IPS DF 4.7 (cell line): ENCODE data around the gene TPD52L1.

Experiments used
- DNase-seq: peaks from one replicate; pipeline ENCODE4 v3.0.0-alpha.2; 2013; ENCODE audit warnings: low spot score; ENCODE audit errors: extremely low read depth

TPD52L1 gene

DNA sequence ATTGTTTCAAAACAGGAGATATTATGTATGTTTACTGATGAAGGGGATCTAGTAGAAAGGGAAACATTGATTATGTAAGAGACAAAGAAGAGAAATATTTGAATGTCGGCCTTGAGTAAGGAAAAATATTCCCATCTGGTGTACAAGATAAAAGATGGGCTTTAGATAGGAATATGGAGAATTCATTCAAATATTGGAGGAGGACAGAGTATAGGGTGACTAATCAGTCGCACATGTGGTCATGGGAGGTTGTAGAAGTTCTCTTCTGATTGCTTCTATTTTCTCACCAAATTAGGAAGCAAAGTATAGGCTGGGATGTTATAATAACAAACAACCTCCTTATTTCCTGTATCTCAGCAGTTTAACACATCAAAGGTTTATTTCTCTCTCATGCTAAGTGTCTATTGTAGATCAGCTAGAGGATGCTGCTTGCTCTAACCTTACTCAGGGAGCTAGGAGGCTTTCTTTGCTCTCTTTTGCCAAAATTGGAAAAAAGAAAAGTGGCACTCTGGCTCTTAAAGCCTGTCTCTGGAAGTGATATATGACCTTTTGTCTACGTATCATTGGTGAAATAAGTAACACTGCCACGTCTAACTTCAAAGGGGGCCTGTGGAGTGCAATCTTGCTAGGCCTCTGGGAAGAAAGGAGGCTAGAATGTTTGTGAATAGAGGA is 149.4 kb downstream of the TPD52L1 start:
- DNase-seq, result no peak

DNA sequence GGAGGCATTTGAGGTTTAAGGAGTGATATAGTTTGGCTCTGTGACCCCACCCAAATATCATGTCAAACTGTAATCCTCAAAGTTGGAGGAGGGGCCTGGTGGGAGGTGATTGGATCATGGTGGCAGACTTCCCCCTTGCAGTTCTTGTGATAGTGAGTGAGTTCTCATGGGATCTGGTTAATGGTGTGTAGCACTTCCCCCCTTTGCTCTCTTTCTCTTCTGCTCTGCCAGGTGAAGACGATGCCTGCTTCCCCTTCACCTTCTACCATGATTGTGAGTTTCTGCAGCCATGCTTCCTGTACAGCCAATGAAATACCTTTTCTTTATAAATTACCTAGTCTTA is 149.9 kb downstream of the TPD52L1 start:
- DNase-seq, result no peak

DNA sequence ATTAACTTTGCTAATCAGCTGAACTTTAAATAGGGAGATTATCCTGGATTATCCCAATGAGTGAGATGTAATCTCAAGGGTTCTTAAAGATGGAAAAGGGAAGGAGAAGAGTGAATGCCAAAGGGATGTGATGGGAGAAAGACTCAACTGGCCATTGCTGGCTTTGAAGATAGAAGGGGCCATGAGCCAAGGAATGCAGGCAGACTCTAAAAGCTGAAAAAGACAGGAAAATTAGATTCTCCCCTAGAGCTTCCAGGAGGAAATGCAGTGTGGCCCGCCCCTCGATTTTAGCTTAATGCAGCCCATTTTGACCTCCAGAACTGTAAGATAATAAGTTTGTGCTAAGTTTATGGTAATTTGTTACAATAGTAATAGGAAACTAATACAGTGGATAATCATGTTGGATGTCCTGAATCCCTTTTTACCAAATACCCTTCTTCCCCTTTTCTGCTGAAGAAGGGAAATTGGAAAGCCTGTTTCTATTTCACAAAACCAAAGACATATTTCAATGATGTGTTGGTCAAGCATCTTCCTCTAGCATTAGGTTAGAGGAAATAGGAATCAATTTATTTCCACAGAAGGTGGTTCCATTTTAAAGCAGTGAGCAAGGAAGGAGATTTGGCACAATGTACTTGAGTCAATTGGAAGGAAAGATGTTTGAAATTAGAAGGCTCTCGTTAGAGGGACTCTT is 151.5 kb downstream of the TPD52L1 start:
- DNase-seq, result no peak

- no peak for DNase-seq
Observed at GRCh38 chr6:125306756-125307149, 153.2 kb downstream of the TPD52L1 start.

DNA sequence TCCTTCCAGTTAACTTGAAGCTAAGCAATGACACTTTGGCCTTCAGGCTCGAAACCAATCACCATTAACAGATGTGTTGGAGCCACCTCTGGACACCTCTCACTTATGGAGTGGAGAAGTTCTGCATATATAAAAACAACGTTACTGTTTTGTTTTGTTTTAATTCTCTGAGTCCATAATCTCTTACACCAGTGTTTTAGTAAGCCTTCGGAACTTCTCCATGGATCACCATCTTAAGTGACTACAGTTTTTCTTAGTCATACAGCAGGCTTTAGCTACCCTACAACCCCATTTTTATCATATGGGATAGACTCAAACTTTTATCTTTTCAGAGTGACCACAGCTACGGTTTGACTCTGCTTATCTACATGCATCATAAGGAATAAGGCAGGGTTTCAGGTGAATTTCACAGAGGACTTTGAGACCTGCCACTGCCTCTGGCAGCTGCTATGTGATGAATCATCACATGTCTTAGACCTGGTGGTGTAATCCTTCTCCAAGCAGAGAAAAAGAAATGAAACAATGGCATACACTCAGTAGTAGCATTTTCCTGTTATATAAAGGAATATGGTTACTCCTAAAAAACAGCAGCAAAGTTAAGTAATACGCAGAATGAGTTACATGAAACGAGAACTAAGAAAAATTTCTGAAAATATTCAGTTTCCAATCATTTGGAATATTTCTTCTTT is 153.7 kb downstream of the TPD52L1 start:
- no peak for DNase-seq

DNA sequence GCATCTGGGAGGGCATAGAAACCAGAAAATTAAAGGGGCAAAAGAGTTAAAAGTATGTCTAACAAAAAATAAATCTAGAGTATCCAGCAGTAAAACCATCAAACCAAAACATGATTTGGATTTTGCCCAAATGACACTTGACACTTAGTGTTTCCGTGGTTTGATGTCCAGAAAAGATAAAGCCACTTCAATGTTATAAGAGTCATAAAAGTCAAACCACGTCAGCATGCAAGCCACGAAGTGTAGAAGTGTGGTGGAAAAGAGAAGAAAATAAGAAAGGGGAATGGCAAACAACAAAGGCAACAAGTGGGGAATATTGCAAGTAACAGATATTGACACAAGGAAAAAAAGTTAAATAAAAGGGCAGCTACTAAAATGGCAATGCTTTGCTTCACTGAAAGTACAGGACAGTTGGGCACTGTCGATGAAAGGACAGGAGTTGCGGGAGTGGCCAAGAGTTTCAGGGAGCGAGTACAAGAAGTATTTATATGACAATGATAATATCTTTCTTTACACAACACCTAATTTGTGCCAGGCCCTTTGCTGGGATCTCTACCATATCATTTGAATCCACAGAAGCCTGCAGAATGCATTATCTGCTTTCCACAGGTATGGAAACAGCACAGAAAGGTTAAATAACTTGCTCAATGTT is 154.5 kb downstream of the TPD52L1 start:
- no peak for DNase-seq

- DNase-seq, result peak; percentile 60
Observed at GRCh38 chr6:125310994-125311649, 157.5 kb downstream of the TPD52L1 start.

DNA sequence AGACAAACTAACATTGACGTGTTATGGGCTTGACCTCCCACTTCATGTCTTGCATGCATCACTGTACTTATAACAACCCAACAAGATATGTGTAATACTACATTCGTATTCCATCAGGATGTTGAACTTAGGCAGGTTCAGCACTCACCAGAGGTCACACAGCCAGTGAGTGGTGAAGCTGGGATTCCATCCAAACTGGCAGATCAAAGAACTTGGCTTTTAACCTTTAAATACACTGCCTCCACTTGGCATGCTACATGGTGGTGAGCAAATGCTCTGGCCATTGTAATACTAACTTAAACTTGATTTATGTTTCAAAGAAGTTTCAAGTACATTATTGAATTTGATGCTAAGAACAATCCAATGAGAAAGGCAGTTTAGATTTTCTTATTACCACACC is 158.9 kb downstream of the TPD52L1 start:
- no peak for DNase-seq

DNA sequence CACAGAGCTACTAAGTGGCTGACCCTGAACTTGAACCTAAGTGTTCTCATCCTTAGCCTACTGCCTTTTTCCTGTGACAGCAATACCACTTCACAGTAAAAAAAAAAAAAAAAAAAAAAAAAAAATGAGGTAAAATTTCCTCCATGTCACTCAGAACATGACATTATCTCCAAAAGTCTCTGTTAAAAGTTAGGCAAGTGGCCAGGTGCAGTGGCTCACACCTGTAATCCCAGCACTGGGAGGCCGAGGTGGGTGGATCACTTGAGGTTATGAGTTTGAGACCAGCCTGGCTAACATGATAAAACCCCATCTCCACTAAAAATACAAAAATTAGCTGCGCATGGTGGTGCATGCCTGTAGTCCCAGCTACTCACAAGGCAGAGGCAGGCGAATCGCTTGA is 159.4 kb downstream of the TPD52L1 start:
- DNase-seq, result no peak
